CD14-positive monocyte (primary cell): ENCODE measurements around the gene BLNK. TPM values are rescaled to one million over a fixed set of nuclear protein-coding genes. Genes with fewer than 3 reads are reported as not detected.
A peak's percentile ranks its signal among the peaks of the same experiment; 100 is the strongest.

Experiments
- DNase-seq, 3 donors: peaks; one replicate each; pipeline ENCODE4 v3.0.0-alpha.2; 2011 to 2022
- H2AFZ ChIP-seq: 2 replicates; pipeline ENCODE4 v1.6.0; 2012; ENCODE audit warnings: mild to moderate bottlenecking, low read depth, low read length, inconsistent platforms; ENCODE audit not compliant: insufficient read depth, poor library complexity, severe bottlenecking
- H3K27ac ChIP-seq, 2 donors: 1 replicate in 1 of 2; 2 replicates in 1 of 2; pipeline ENCODE4 v1.5.1; 2012 to 2013; ENCODE audit warnings: low read length in 2 of 2, control low read depth in 1 of 2, inconsistent platforms in 1 of 2, low read depth in 1 of 2, mild to moderate bottlenecking in 1 of 2
- H3K27me3 ChIP-seq, 2 donors: one replicate each; pipeline versions ENCODE4 v1.6.0 to v1.6.1; 2011 to 2013; ENCODE audit warnings: low read length in 2 of 2; ENCODE audit not compliant: control insufficient read depth in 2 of 2, insufficient read depth in 2 of 2
- H3K36me3 ChIP-seq, 2 donors: replicated peaks in 1 of 2; 1 replicate in 1 of 2; 2 replicates in 1 of 2; pipeline versions ENCODE4 v1.5.1 to v1.6.1; 2012 to 2013; ENCODE audit warnings: low read length in 2 of 2, control low read depth in 1 of 2, inconsistent platforms in 1 of 2, mild to moderate bottlenecking in 1 of 2; ENCODE audit not compliant: insufficient read depth in 2 of 2, control insufficient read depth in 1 of 2
- H3K4me1 ChIP-seq, 2 donors: 1 replicate in 1 of 2; 2 replicates in 1 of 2; pipeline versions ENCODE4 v1.5.1 to v1.6.1; 2012 to 2013; ENCODE audit warnings: low read length in 2 of 2, control low read depth in 1 of 2, inconsistent platforms in 1 of 2, mild to moderate bottlenecking in 1 of 2, moderate library complexity in 1 of 2; ENCODE audit not compliant: insufficient read depth in 2 of 2, control insufficient read depth in 1 of 2
- H3K4me2 ChIP-seq: replicated peaks from 2 replicates; pipeline ENCODE3; 2012; ENCODE audit warnings: low read length, moderate library complexity, mild to moderate bottlenecking; ENCODE audit not compliant: poor library complexity, severe bottlenecking; ENCODE audit errors: extremely low read depth
- H3K4me3 ChIP-seq, 3 experiments: fragments of 200-600 bp in 1 of 3; sonication (generic) in 1 of 3; replicated peaks in 1 of 3; 1 replicate in 2 of 3; 2 replicates in 1 of 3; pipeline ENCODE4 v1.5.1; 2011 to 2013; ENCODE audit warnings: low read length in 3 of 3, mild to moderate bottlenecking in 3 of 3, control low read depth in 2 of 3, low read depth in 2 of 3, inconsistent platforms in 1 of 3, moderate library complexity in 1 of 3
- H3K79me2 ChIP-seq: 2 replicates; pipeline ENCODE4 v1.6.0; 2012; ENCODE audit warnings: mild to moderate bottlenecking, control low read depth, inconsistent platforms, low read length, moderate library complexity; ENCODE audit not compliant: insufficient read depth
- H3K9ac ChIP-seq: 2 replicates; pipeline ENCODE4 v1.6.0; 2017; ENCODE audit warnings: low read length, mild to moderate bottlenecking; ENCODE audit not compliant: insufficient read depth, poor library complexity, severe bottlenecking
- H3K9me3 ChIP-seq, 2 donors: replicated peaks in 1 of 2; 1 replicate in 1 of 2; 2 replicates in 1 of 2; pipeline versions ENCODE4 v1.5.1 to v1.6.1; 2012 to 2013; ENCODE audit warnings: low read length in 2 of 2, control low read depth in 1 of 2; ENCODE audit not compliant: control insufficient read depth in 1 of 2, insufficient read depth in 1 of 2
- H4K20me1 ChIP-seq: 2 replicates; pipeline ENCODE4 v1.6.0; 2012; ENCODE audit warnings: mild to moderate bottlenecking, low read length, control low read depth, moderate library complexity; ENCODE audit not compliant: insufficient read depth
- H3K27ac Mint-ChIP-seq, 7 donors: one replicate each; pipeline ENCODE4 v1.8.0; 2020; ENCODE audit warnings: mild to moderate bottlenecking in 7 of 7, mixed read lengths in 7 of 7, moderate library complexity in 6 of 7, inconsistent platforms in 2 of 7
- H3K27me3 Mint-ChIP-seq, 3 donors: one replicate each; pipeline ENCODE4 v1.8.0; 2021 to 2022; ENCODE audit warnings: low read depth in 3 of 3, mild to moderate bottlenecking in 3 of 3, mixed read lengths in 3 of 3, moderate library complexity in 3 of 3, inconsistent platforms in 1 of 3
- H3K36me3 Mint-ChIP-seq, 2 donors: one replicate each; pipeline ENCODE4 v1.8.0; 2020; ENCODE audit warnings: mixed read lengths in 2 of 2, inconsistent platforms in 1 of 2, mild to moderate bottlenecking in 1 of 2
- H3K4me1 Mint-ChIP-seq: one replicate; pipeline ENCODE4 v1.8.0; 2020; ENCODE audit warnings: mild to moderate bottlenecking, mixed read lengths
- H3K4me3 Mint-ChIP-seq, 2 donors: one replicate each; pipeline ENCODE4 v1.8.0; 2020; ENCODE audit warnings: mild to moderate bottlenecking in 2 of 2, mixed read lengths in 2 of 2, moderate library complexity in 1 of 2
- H3K9me3 Mint-ChIP-seq, 7 donors: one replicate each; pipeline ENCODE4 v1.8.0; 2020 to 2022; ENCODE audit warnings: mixed read lengths in 7 of 7, mild to moderate bottlenecking in 6 of 7, moderate library complexity in 6 of 7, inconsistent platforms in 2 of 7
- CTCF ChIP-seq: fragments of 200-600 bp; IDR thresholded peaks from one replicate; pipeline ENCODE4 v1.8.0; 2022; ENCODE audit warnings: antibody characterized with exemption, mild to moderate bottlenecking
- WGBS: methylation state at CpG from one replicate; pipeline ENCODE4 v1.1.5; 2013; ENCODE audit warnings: missing lambda C conversion rate; ENCODE audit not compliant: insufficient coverage; 5-methylcytosine and 5-hydroxymethylcytosine counted together
- intact Hi-C, 2 donors: fragments of 100-400 bp; cut with micrococcal nuclease; formaldehyde crosslinking; loops; one replicate each; pipeline versions ENCODE4 v1.15.0 to v1.15.1; 2023
- polyA plus RNA-seq, 3 donors: library from polyadenylated mRNA; depleted of rRNA in 1 of 3; unstranded in 2 of 3; stranded (reverse) in 1 of 3; fragments of 300-500 nt in 2 of 3; fragments of >200 nt in 1 of 3; fragmentation: Illumina TruSeq in 2 of 3; gene quantifications; 1 replicate in 2 of 3; 2 replicates in 1 of 3; pipeline ENCODE4 v1.2.3, GENCODE V29; 2012 to 2021

BLNK gene
- polyA plus RNA-seq, 3 donors: 1.4 to 1.9 (median 1.5) TPM

- H3K79me2 ChIP-seq: no peaks in the 10 kb centered on the region
- H3K9me3 Mint-ChIP-seq: no peaks in the 10 kb centered on the region
- intact Hi-C loops: no loop called here
- H3K4me2 ChIP-seq: peak overlapping the region; percentile 14
- no peaks in the 10 kb centered on the region for H3K9me3 ChIP-seq
- H3K4me3 Mint-ChIP-seq: peak overlapping the region in 1 of 2 donors; percentile 6
- no peak overlapping the region for H3K9ac ChIP-seq
- H3K36me3 Mint-ChIP-seq: no peaks in the 10 kb centered on the region
- H3K4me1 ChIP-seq: peaks cover 13 to 15% of the 10 kb centered on the region in 2 donors
- peak overlapping the region in 1 of 7 donors; percentile 33 for H3K27ac Mint-ChIP-seq
- peak overlapping the region; percentile 17 for H2AFZ ChIP-seq
- no peak overlapping the region for H3K27ac ChIP-seq
- H3K36me3 ChIP-seq: no peaks in the 10 kb centered on the region
- no peak for DNase-seq
- H3K27me3 Mint-ChIP-seq: no peaks in the 10 kb centered on the region
- WGBS: 50% methylated on average over 4 of the region's 5 CpGs
- H3K4me3 ChIP-seq: no peak overlapping the region
- no peak for TF ChIP-seq CTCF
- H3K27me3 ChIP-seq: no peaks in the 10 kb centered on the region
- peaks cover 25% of the 10 kb centered on the region for H3K4me1 Mint-ChIP-seq
- H4K20me1 ChIP-seq: no peaks in the 10 kb centered on the region
Measured at GRCh38 chr10:96288151-96288621, 16.8 kb upstream of the BLNK start.

- no peaks in the 10 kb centered on the region for H3K27me3 Mint-ChIP-seq
- Histone ChIP-seq H3K27me3 (no peaks in the 10 kb centered on the region), H3K27ac (no peak overlapping the region), H4K20me1 (no peaks in the 10 kb centered on the region), H3K4me3 (no peak overlapping the region), H2AFZ (peak overlapping the region; percentile 7), H3K4me1 (peaks cover 13 to 15% of the 10 kb centered on the region in 2 donors), H3K36me3 (no peaks in the 10 kb centered on the region), H3K4me2 (peak overlapping the region; percentile 14), H3K9me3 (no peaks in the 10 kb centered on the region), H3K79me2 (no peaks in the 10 kb centered on the region), H3K9ac (no peak overlapping the region)
- WGBS: 100% methylated on average over 1 of the region's 6 CpGs
- no peak for TF ChIP-seq CTCF
- DNase-seq: no peak
- no peak overlapping the region for H3K4me3 Mint-ChIP-seq
- intact Hi-C loops: no loop called here
- H3K9me3 Mint-ChIP-seq: no peaks in the 10 kb centered on the region
- H3K36me3 Mint-ChIP-seq: no peaks in the 10 kb centered on the region
- peak overlapping the region in 1 of 7 donors; percentile 37 for H3K27ac Mint-ChIP-seq
- H3K4me1 Mint-ChIP-seq: peaks cover 25% of the 10 kb centered on the region
Measured at GRCh38 chr10:96287392-96288105, 16.2 kb upstream of the BLNK start.
